Measurements from ENCODE around the gene F2RL3.

F2RL3 gene

GRCh38 chr19:16880884-16881554, 7.8 kb upstream of the F2RL3 start:
- Mint-ChIP-seq H3K9me3 (peaks cover 20% of the 10 kb centered on the region), H3K27ac (no peak overlapping the region), H3K4me1 (ENCODE audit: low read depth) (peaks cover 11% of the 10 kb centered on the region), H3K27me3 (ENCODE audit: low read depth) (no peaks in the 10 kb centered on the region), H3K4me3 (no peak overlapping the region), H3K36me3 (ENCODE audit: low read depth) (peaks cover 44% of the 10 kb centered on the region)
- no peak for DNase-seq (ENCODE audit: low spot score)

GRCh38 chr19:16882146-16882545, 6.7 kb upstream of the F2RL3 start:
- Mint-ChIP-seq H3K36me3 (ENCODE audit: low read depth) (peaks cover 38% of the 10 kb centered on the region), H3K9me3 (peaks cover 20% of the 10 kb centered on the region), H3K27me3 (ENCODE audit: low read depth) (no peaks in the 10 kb centered on the region), H3K4me1 (ENCODE audit: low read depth) (peaks cover 5% of the 10 kb centered on the region), H3K4me3 (no peak overlapping the region), H3K27ac (no peak overlapping the region)
- no peak for DNase-seq (ENCODE audit: low spot score)

GRCh38 chr19:16883522-16883921, 5.3 kb upstream of the F2RL3 start:
- peaks cover 20% of the 10 kb centered on the region for H3K9me3 Mint-ChIP-seq
- H3K36me3 Mint-ChIP-seq (ENCODE audit: low read depth): peaks cover 31% of the 10 kb centered on the region
- no peak for DNase-seq (ENCODE audit: low spot score)
- H3K27ac Mint-ChIP-seq: no peak overlapping the region
- H3K4me3 Mint-ChIP-seq: no peak overlapping the region
- H3K27me3 Mint-ChIP-seq (ENCODE audit: low read depth): peaks cover 1% of the 10 kb centered on the region
- peaks cover 6% of the 10 kb centered on the region for H3K4me1 Mint-ChIP-seq (ENCODE audit: low read depth)

GRCh38 chr19:16885166-16885565, 3.6 kb upstream of the F2RL3 start:
- peaks cover 19% of the 10 kb centered on the region for H3K9me3 Mint-ChIP-seq
- no peak overlapping the region for H3K27ac Mint-ChIP-seq
- no peak for DNase-seq (ENCODE audit: low spot score)
- H3K4me1 Mint-ChIP-seq (ENCODE audit: low read depth): peaks cover 7% of the 10 kb centered on the region
- H3K27me3 Mint-ChIP-seq (ENCODE audit: low read depth): peaks cover 2% of the 10 kb centered on the region
- H3K4me3 Mint-ChIP-seq: no peak overlapping the region
- peaks cover 20% of the 10 kb centered on the region for H3K36me3 Mint-ChIP-seq (ENCODE audit: low read depth)

GRCh38 chr19:16886305-16886880, 2.4 kb upstream of the F2RL3 start:
- peaks cover 13% of the 10 kb centered on the region for H3K36me3 Mint-ChIP-seq (ENCODE audit: low read depth)
- peaks cover 7% of the 10 kb centered on the region for H3K4me1 Mint-ChIP-seq (ENCODE audit: low read depth)
- H3K9me3 Mint-ChIP-seq: peaks cover 15% of the 10 kb centered on the region
- peaks cover 3% of the 10 kb centered on the region for H3K27me3 Mint-ChIP-seq (ENCODE audit: low read depth)
- DNase-seq (ENCODE audit: low spot score): no peak
- H3K4me3 Mint-ChIP-seq: no peak overlapping the region
- no peak overlapping the region for H3K27ac Mint-ChIP-seq

GRCh38 chr19:16887353-16888265, 1.2 kb upstream of the F2RL3 start:
- peaks cover 6% of the 10 kb centered on the region for H3K9me3 Mint-ChIP-seq
- peaks cover 8% of the 10 kb centered on the region for H3K27me3 Mint-ChIP-seq (ENCODE audit: low read depth)
- no peak overlapping the region for H3K4me3 Mint-ChIP-seq
- no peak for DNase-seq (ENCODE audit: low spot score)
- no peak overlapping the region for H3K27ac Mint-ChIP-seq
- peaks cover 8% of the 10 kb centered on the region for H3K4me1 Mint-ChIP-seq (ENCODE audit: low read depth)
- H3K36me3 Mint-ChIP-seq (ENCODE audit: low read depth): peaks cover 5% of the 10 kb centered on the region

- H3K4me3 Mint-ChIP-seq: peak overlapping the region; percentile 24
- H3K27ac Mint-ChIP-seq: no peak overlapping the region
- H3K9me3 Mint-ChIP-seq: no peaks in the 10 kb centered on the region
- H3K4me1 Mint-ChIP-seq (ENCODE audit: low read depth): peaks cover 10% of the 10 kb centered on the region
- H3K36me3 Mint-ChIP-seq (ENCODE audit: low read depth): no peaks in the 10 kb centered on the region
- H3K27me3 Mint-ChIP-seq (ENCODE audit: low read depth): peaks cover 12% of the 10 kb centered on the region
- DNase-seq (ENCODE audit: low spot score): no peak
Measured at GRCh38 chr19:16889366-16889882, 625 bp downstream of the F2RL3 start.

GRCh38 chr19:16889883-16890460, 1.2 kb downstream of the F2RL3 start:
- no peak overlapping the region for H3K27ac Mint-ChIP-seq
- no peaks in the 10 kb centered on the region for H3K9me3 Mint-ChIP-seq
- H3K4me3 Mint-ChIP-seq: no peak overlapping the region
- H3K36me3 Mint-ChIP-seq (ENCODE audit: low read depth): no peaks in the 10 kb centered on the region
- peaks cover 10% of the 10 kb centered on the region for H3K4me1 Mint-ChIP-seq (ENCODE audit: low read depth)
- DNase-seq (ENCODE audit: low spot score): no peak
- H3K27me3 Mint-ChIP-seq (ENCODE audit: low read depth): peaks cover 18% of the 10 kb centered on the region

GRCh38 chr19:16890461-16891184, 1.8 kb downstream of the F2RL3 start:
- Mint-ChIP-seq H3K27ac (no peak overlapping the region), H3K4me1 (ENCODE audit: low read depth) (peaks cover 10% of the 10 kb centered on the region), H3K9me3 (no peaks in the 10 kb centered on the region), H3K36me3 (ENCODE audit: low read depth) (no peaks in the 10 kb centered on the region), H3K4me3 (no peak overlapping the region), H3K27me3 (ENCODE audit: low read depth) (peaks cover 24% of the 10 kb centered on the region)
- DNase-seq (ENCODE audit: low spot score): no peak

GRCh38 chr19:16891696-16892382, 3.0 kb downstream of the F2RL3 start:
- Mint-ChIP-seq H3K27ac (no peak overlapping the region), H3K4me3 (no peak overlapping the region), H3K27me3 (ENCODE audit: low read depth) (peaks cover 26% of the 10 kb centered on the region), H3K4me1 (ENCODE audit: low read depth) (peaks cover 12% of the 10 kb centered on the region), H3K9me3 (no peaks in the 10 kb centered on the region), H3K36me3 (ENCODE audit: low read depth) (no peaks in the 10 kb centered on the region)
- DNase-seq (ENCODE audit: low spot score): no peak

- H3K4me1 Mint-ChIP-seq (ENCODE audit: low read depth): peaks cover 12% of the 10 kb centered on the region
- H3K27me3 Mint-ChIP-seq (ENCODE audit: low read depth): peaks cover 26% of the 10 kb centered on the region
- H3K9me3 Mint-ChIP-seq: no peaks in the 10 kb centered on the region
- no peak overlapping the region for H3K4me3 Mint-ChIP-seq
- no peaks in the 10 kb centered on the region for H3K36me3 Mint-ChIP-seq (ENCODE audit: low read depth)
- no peak for DNase-seq (ENCODE audit: low spot score)
- no peak overlapping the region for H3K27ac Mint-ChIP-seq
Measured at GRCh38 chr19:16892436-16892835, 3.6 kb downstream of the F2RL3 start.

GRCh38 chr19:16892868-16893685, 4.3 kb downstream of the F2RL3 start:
- DNase-seq (ENCODE audit: low spot score): no peak
- H3K4me1 Mint-ChIP-seq (ENCODE audit: low read depth): peaks cover 12% of the 10 kb centered on the region
- H3K27me3 Mint-ChIP-seq (ENCODE audit: low read depth): peaks cover 27% of the 10 kb centered on the region
- no peaks in the 10 kb centered on the region for H3K9me3 Mint-ChIP-seq
- H3K4me3 Mint-ChIP-seq: no peak overlapping the region
- no peak overlapping the region for H3K27ac Mint-ChIP-seq
- H3K36me3 Mint-ChIP-seq (ENCODE audit: low read depth): no peaks in the 10 kb centered on the region
